ENCODE results near the gene CACNA1G.

Gene CACNA1G

GRCh38 chr17:50613007-50613992, 52.8 kb downstream of the CACNA1G start:
- DNase-seq (ENCODE audit: low read depth) = no peak

- DNase-seq (ENCODE audit: low read depth) = no peak
Observed at GRCh38 chr17:50614471-50615051, 54.0 kb downstream of the CACNA1G start.

DNA sequence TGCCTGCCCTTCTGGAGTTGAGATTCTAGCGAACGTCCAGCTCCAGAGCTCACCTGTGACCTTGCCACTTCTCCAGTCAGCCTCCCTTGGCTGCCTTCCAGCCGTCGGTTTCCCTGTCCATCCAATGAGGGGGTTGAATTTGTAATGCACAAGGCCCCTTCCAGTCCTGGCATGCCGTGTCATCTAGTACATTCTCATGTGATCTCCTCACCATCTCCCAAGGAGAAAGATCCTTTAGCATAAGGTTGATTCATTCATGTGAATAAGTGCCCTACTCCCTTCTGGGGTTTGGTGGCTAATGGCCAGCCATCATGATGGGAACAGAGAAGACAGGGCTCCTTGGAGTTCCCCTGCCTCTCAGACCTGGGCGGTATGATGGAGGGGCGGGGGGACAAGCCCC, 55.3 kb downstream of the CACNA1G start:
- no peak for DNase-seq (ENCODE audit: low read depth)

DNA sequence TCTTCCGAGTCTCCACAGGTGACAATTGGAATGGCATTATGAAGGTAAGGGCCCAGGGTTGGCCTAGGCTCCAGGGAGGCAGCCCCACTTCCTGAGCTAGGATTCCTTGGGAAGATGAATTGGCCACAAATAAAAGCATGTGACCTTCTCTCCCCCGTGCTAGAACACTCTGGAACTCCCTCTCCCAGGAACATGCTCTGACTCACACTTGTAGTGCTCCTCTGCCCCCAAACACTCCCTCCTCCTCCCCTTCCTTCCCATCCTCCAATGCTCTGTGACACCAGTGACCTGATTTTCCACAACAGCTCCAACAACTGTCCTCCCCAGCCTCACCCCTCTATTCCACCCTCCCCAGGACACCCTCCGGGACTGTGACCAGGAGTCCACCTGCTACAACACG, 57.8 kb downstream of the CACNA1G start:
- no peak for DNase-seq (ENCODE audit: low read depth)

- no peak for DNase-seq (ENCODE audit: low read depth)
Observed at GRCh38 chr17:50618941-50619340, 58.4 kb downstream of the CACNA1G start.

DNA sequence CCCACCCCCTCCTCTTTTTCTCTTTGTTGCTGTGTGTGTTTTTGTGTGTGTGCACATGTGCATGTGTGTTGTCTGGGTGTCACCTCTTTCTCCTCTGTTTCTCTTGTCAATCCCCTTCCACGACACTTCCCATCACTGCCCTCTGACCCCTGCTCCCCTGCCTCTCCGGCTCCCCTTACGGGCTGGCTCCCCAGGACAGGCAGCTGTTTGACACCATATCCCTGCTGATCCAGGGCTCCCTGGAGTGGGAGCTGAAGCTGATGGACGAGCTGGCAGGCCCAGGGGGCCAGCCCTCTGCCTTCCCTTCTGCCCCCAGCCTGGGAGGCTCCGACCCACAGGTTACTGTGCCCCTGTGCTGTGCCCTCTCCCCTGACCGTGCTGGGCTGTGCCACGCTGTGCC, 59.0 kb downstream of the CACNA1G start:
- no peak for DNase-seq (ENCODE audit: low read depth)

DNA sequence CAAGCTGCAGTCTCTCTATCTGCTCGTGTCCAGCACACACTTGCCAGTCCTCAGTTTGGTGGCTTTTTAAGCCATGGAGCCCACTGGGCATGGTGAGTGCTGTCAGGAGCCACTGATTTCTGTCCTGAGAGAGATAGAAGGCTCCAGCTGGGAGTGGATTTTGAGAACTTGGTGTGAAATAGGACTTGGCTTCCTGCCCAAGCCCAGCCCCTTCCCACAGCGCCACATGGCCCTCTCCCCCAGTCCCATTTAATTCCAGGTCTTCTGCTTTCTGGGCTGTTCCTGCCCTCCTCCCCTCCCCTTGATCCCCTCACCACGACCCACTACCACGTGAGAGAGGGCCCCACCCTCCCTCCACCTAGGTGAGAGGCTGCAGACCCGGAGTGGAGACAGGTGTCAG, 59.7 kb downstream of the CACNA1G start:
- DNase-seq (ENCODE audit: low read depth) = no peak

DNA sequence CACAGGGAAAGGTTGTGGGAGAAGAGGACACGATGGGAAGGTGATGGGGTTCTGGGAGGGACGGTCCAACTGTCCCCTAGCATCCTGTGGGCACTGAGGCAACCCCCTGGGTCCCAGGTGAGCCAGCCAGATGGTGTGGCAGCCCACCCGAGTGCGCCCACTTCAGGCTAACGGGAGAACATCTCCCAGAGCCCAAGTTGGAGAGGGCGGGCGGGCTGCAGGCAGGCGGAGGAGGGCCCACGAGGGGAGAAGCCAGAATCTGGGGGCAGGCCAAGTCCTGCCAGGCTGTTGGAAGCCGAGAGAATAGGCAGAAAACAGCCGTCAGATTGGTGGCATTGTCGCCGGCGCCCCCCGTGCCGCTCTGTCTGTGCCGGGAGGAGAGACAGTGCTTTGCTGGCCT, 60.3 kb downstream of the CACNA1G start:
- no peak for DNase-seq (ENCODE audit: low read depth)

DNA sequence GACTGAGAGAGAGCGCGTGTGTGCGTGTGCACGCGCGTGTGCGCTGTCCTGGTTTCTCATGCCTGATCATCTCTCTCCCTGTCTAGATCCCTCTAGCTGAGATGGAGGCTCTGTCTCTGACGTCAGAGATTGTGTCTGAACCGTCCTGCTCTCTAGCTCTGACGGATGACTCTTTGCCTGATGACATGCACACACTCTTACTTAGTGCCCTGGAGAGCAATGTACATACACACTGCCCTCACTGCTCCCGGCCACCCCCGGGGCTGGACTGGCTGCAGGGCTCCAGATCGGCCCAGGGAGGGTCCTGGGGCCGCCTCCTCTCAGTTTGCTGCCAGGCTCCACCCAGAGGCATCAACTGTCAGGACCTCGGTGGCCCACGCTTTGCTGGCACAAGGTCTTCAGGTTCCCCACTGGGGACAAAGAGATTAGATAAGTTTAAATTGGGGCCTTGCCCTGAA, 61.1 kb downstream of the CACNA1G start:
- DNase-seq (ENCODE audit: low read depth) = no peak

- DNase-seq (ENCODE audit: low read depth) = no peak
Observed at GRCh38 chr17:50624321-50624934, 63.9 kb downstream of the CACNA1G start.

GRCh38 chr17:50625032-50625871, 64.7 kb downstream of the CACNA1G start:
- DNase-seq (ENCODE audit: low read depth) = no peak

DNA sequence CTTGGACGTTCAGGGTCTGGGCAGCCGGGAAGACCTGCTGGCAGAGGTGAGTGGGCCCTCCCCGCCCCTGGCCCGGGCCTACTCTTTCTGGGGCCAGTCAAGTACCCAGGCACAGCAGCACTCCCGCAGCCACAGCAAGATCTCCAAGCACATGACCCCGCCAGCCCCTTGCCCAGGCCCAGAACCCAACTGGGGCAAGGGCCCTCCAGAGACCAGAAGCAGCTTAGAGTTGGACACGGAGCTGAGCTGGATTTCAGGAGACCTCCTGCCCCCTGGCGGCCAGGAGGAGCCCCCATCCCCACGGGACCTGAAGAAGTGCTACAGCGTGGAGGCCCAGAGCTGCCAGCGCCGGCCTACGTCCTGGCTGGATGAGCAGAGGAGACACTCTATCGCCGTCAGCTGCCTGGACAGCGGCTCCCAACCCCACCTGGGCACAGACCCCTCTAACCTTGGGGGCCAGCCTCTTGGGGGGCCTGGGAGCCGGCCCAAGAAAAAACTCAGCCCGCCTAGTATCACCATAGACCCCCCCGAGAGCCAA, 65.6 kb downstream of the CACNA1G start:
- DNase-seq (ENCODE audit: low read depth) = no peak

DNA sequence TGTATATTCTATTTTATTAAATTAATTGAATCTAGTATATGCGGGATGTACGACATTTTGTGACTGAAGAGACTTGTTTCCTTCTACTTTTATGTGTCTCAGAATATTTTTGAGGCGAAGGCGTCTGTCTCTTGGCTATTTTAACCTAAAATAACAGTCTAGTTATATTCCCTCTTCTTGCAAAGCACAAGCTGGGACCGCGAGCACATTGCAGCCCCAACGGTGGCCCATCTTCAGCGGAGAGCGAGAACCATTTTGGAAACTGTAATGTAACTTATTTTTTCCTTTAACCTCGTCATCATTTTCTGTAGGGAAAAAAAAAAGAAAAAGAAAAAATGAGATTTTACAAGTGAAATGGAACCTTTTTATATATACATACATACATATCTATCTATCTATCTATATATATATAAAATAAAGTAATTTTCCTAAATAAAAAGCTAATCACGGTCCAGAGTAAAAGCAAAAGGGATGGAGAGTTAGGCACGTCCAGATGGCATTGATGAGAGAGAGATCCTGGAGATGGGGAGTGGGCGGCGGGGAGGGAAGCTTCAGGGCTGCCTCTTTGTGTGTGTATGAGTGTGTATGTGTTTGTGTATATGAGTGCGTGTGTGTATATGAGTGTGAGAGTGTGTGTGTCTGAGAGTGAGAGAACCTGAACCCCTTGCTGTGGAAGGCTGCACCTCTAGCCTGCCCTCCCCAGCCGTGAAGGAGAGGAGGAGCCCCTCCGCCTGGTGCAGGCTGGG, 66.7 kb downstream of the CACNA1G start:
- no peak for DNase-seq (ENCODE audit: low read depth)

DNA sequence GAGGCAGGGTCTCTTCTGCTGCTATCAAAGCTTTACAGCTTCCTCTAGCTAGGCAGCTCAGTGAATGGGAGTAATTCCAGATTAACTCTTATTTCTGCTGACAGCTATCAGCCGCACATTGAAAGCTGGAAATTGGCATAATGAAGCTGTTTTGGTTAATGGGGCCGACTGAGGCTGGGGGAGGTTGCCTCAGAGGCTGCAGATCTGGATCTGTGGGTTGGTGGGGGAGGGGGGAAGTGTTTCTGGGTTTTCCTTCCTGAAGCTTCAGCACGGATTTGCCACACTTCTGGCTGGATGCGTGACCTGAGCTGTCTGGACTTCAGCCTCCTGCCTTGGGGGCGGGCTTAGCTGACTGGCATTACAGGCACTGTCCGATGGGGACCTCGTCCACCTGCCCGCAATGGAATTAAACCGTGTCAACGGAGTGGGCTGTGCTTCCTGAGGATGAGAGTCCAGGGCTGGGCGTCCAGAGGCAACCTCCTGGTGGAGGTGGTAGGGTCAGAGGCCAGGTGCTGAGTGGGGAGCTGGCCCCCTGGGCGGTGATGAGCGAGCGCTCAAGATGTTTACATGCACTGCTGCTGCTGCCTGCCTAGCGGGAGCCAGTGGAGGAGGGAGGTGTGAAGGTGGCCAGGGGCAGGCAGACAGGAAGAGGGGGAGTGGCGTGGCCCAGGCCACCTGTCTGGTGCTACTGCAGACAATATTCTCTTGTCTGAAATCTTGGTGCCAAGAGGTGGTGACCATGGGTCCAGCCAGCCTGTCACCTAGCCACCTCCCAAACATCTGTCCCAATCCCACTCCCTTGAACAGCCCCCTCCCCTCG, 67.5 kb downstream of the CACNA1G start:
- no peak for DNase-seq (ENCODE audit: low read depth)

- no peak for DNase-seq (ENCODE audit: low read depth)
Observed at GRCh38 chr17:50629902-50630301, 69.4 kb downstream of the CACNA1G start.

GRCh38 chr17:50630524-50631194, 70.1 kb downstream of the CACNA1G start:
- no peak for DNase-seq (ENCODE audit: low read depth)

GRCh38 chr17:50631195-50631907, 70.8 kb downstream of the CACNA1G start:
- no peak for DNase-seq (ENCODE audit: low read depth)

GRCh38 chr17:50631908-50632571, 71.5 kb downstream of the CACNA1G start:
- no peak for DNase-seq (ENCODE audit: low read depth)
